B cell (primary cell): ENCODE data around the gene ASPSCR1. TPM values are rescaled to one million over a fixed set of nuclear protein-coding genes. Genes with fewer than 3 reads are reported as not detected.

Experiments
- ATAC-seq: fragments of 200-7000 bp; cut with Tn5 transposase; one replicate; pipeline ENCODE4 v1.10.0; 2021; ENCODE audit warnings: low read depth, mild to moderate bottlenecking, moderate number of reproducible peaks, moderate library complexity
- CTCF ChIA-PET: fragments of 350-600 bp; sonication (Branson Sonifier 250); formaldehyde crosslinking; loops from one replicate; lab custom pipeline; 2021; ENCODE audit warnings: antibody characterized with exemption, inconsistent platforms; lab: Charles Lee
- POLR2A ChIA-PET: fragments of 350-600 bp; sonication (Branson Sonifier 250); formaldehyde crosslinking; loops from one replicate; lab custom pipeline; 2021; ENCODE audit warnings: antibody characterized with exemption; lab: Charles Lee
- DNase-seq: peaks from one replicate; pipeline ENCODE4 v3.0.0; 2013
- H2AFZ ChIP-seq: 2 replicates; pipeline ENCODE4 v1.6.1; 2012; ENCODE audit warnings: mild to moderate bottlenecking, low read depth, low read length; ENCODE audit not compliant: insufficient read depth, poor library complexity, severe bottlenecking
- H3K27ac ChIP-seq, 2 donors: 1 replicate in 1 of 2; 2 replicates in 1 of 2; pipeline ENCODE4 v1.5.1; 2012 to 2013; ENCODE audit warnings: low read length in 2 of 2, mild to moderate bottlenecking in 2 of 2, moderate library complexity in 1 of 2
- H3K27me3 ChIP-seq, 4 experiments: fragments of 200-600 bp in 1 of 4; sonication (generic) in 1 of 4; replicated peaks in 1 of 4; 1 replicate in 2 of 4; 2 replicates in 2 of 4; pipeline versions ENCODE4 v1.6.1 to v1.7.0; 2013 to 2016; ENCODE audit warnings: low read length in 3 of 4, mild to moderate bottlenecking in 2 of 4, mixed read lengths in 1 of 4, moderate library complexity in 1 of 4; ENCODE audit not compliant: insufficient read depth in 4 of 4, control insufficient read depth in 3 of 4; ENCODE audit errors: control extremely low read depth in 1 of 4
- H3K36me3 ChIP-seq, 2 experiments: replicated peaks in 1 of 2; 1 replicate in 1 of 2; 2 replicates in 1 of 2; pipeline versions ENCODE4 v1.6.1 to v1.7.1; 2013; ENCODE audit warnings: low read length in 1 of 2; ENCODE audit not compliant: insufficient read depth in 2 of 2, control insufficient read depth in 1 of 2; ENCODE audit errors: control extremely low read depth in 1 of 2, extremely low read depth in 1 of 2
- H3K4me1 ChIP-seq, 2 donors: fragments of 200-600 bp in 1 of 2; sonication (generic) in 1 of 2; 1 replicate in 1 of 2; 2 replicates in 1 of 2; pipeline versions ENCODE4 v1.5.1 to v1.6.1; 2013 to 2017; ENCODE audit warnings: low read length in 2 of 2; ENCODE audit not compliant: control insufficient read depth in 2 of 2, insufficient read depth in 2 of 2
- H3K4me2 ChIP-seq: replicated peaks from 2 replicates; pipeline ENCODE3; 2012; ENCODE audit warnings: mild to moderate bottlenecking, low read depth, low read length; ENCODE audit not compliant: poor library complexity, severe bottlenecking
- H3K4me3 ChIP-seq, 5 experiments: fragments of 200-600 bp in 1 of 5; sonication (generic) in 1 of 5; 1 replicate in 3 of 5; 2 replicates in 2 of 5; pipeline versions ENCODE4 v1.5.1 to v1.7.0; 2011 to 2016; ENCODE audit warnings: low read length in 4 of 5, mild to moderate bottlenecking in 4 of 5, low read depth in 2 of 5, control low read depth in 1 of 5, moderate library complexity in 1 of 5; ENCODE audit not compliant: insufficient read depth in 1 of 5; ENCODE audit errors: control extremely low read depth in 1 of 5, extremely low read depth in 1 of 5
- H3K79me2 ChIP-seq: fragments of 200-600 bp; sonication (generic); one replicate; pipeline ENCODE4 v1.6.0; 2016; ENCODE audit warnings: low read length; ENCODE audit not compliant: control insufficient read depth, insufficient read depth
- H3K9ac ChIP-seq: fragments of 200-600 bp; sonication (generic); 2 replicates; pipeline ENCODE4 v1.6.1; 2017; ENCODE audit warnings: mild to moderate bottlenecking, low read length, moderate library complexity
- H3K9me3 ChIP-seq, 3 donors: one replicate each; pipeline versions ENCODE4 v1.6.1 to v1.7.1; 2013; ENCODE audit warnings: low read length in 2 of 3; ENCODE audit not compliant: control insufficient read depth in 2 of 3, insufficient read depth in 1 of 3; ENCODE audit errors: control extremely low read depth in 1 of 3
- H4K20me1 ChIP-seq: 2 replicates; pipeline ENCODE4 v1.6.0; 2012; ENCODE audit warnings: mild to moderate bottlenecking, low read length; ENCODE audit not compliant: insufficient read depth, control insufficient read depth, poor library complexity, severe bottlenecking
- H3K27ac Mint-ChIP-seq: one replicate; pipeline ENCODE4 v1.8.0; 2021; ENCODE audit warnings: mixed read lengths
- H3K27me3 Mint-ChIP-seq: one replicate; pipeline ENCODE4 v1.8.0; 2021; ENCODE audit warnings: mixed read lengths
- H3K4me1 Mint-ChIP-seq: one replicate; pipeline ENCODE4 v1.8.0; 2021; ENCODE audit warnings: mixed read lengths
- H3K4me3 Mint-ChIP-seq: one replicate; pipeline ENCODE4 v1.8.0; 2021; ENCODE audit warnings: mixed read lengths
- H3K9me3 Mint-ChIP-seq: one replicate; pipeline ENCODE4 v1.8.0; 2022; ENCODE audit warnings: mixed read lengths; ENCODE audit not compliant: insufficient read depth
- EZH2 ChIP-seq: IDR thresholded peaks from 2 replicates; pipeline ENCODE4 v1.6.1; 2012; ENCODE audit warnings: borderline replicate concordance, low read depth, mild to moderate bottlenecking, moderate library complexity, low read length; ENCODE audit not compliant: insufficient read depth, poor library complexity, severe bottlenecking
- WGBS: methylation state at CpG from one replicate; pipeline ENCODE4 v1.1.5; 2013; ENCODE audit warnings: missing lambda C conversion rate; ENCODE audit not compliant: insufficient coverage; 5-methylcytosine and 5-hydroxymethylcytosine counted together
- intact Hi-C: fragments of 100-400 bp; cut with micrococcal nuclease; formaldehyde crosslinking; loops from one replicate; pipeline ENCODE4 v1.10.0; 2022
- polyA plus RNA-seq: library from polyadenylated mRNA; depleted of rRNA; stranded (reverse); fragments of >200 nt; gene quantifications from 2 replicates; pipeline ENCODE4 v1.2.3, GENCODE V29; 2012
- total RNA-seq, 2 donors: library from RNA; stranded (reverse); fragments of 120-200 nt in 1 of 2; gene quantifications; 1 replicate in 1 of 2; 2 replicates in 1 of 2; pipeline versions ENCODE4 v1.2.3 to v1.2.4, GENCODE V29; 2013 to 2022
- TF ChIP-seq, protein P1 (sequence below): fragments of 200-600 bp; IDR thresholded peaks from one replicate; pipeline ENCODE4 v1.8.0; 2022; ENCODE audit warnings: antibody characterized with exemption, mild to moderate bottlenecking

ASPSCR1 gene
- total and polyA plus RNA-seq, 2 donors (not counting 1 experiment from before 2014, with no cell fraction given): 34.0 to 46.7 TPM

DNA sequence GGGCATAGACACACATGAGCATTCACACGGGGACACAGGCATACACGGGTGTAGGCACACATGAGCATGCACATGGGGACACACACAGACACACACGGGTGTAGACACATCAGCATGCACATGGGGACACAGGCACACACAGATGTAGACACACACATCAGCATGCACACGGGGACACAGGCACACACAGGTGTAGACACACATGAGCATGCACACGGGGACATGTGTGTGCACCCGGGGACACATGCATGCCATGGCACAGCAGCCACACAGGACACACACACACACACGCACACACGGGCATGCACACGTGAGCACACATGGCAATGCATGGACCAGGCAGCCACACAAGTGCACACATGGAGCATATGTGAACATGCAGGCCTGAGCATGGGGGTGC is 65.2 kb downstream of the ASPSCR1 start:
- no peak overlapping the region for H3K27ac Mint-ChIP-seq
- no peak for TF ChIP-seq EZH2
- TF ChIP-seq, protein P1, sequence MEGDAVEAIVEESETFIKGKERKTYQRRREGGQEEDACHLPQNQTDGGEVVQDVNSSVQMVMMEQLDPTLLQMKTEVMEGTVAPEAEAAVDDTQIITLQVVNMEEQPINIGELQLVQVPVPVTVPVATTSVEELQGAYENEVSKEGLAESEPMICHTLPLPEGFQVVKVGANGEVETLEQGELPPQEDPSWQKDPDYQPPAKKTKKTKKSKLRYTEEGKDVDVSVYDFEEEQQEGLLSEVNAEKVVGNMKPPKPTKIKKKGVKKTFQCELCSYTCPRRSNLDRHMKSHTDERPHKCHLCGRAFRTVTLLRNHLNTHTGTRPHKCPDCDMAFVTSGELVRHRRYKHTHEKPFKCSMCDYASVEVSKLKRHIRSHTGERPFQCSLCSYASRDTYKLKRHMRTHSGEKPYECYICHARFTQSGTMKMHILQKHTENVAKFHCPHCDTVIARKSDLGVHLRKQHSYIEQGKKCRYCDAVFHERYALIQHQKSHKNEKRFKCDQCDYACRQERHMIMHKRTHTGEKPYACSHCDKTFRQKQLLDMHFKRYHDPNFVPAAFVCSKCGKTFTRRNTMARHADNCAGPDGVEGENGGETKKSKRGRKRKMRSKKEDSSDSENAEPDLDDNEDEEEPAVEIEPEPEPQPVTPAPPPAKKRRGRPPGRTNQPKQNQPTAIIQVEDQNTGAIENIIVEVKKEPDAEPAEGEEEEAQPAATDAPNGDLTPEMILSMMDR: no peak
- WGBS: 96% methylated on average over 9 of the region's 9 CpGs
- POLR2A ChIA-PET: no interaction called here
- Histone ChIP-seq H3K27ac (no peak overlapping the region), H3K79me2 (no peaks in the 10 kb centered on the region), H3K4me3 (no peak overlapping the region), H4K20me1 (no peaks in the 10 kb centered on the region), H3K9me3 (peaks cover 0 to 2% (median 0%) of the 10 kb centered on the region in 3 donors), H3K9ac (no peak overlapping the region), H3K36me3 (no peaks in the 10 kb centered on the region), H3K4me1 (peaks cover 5 to 6% of the 10 kb centered on the region in 2 donors), H3K4me2 (no peak overlapping the region), H3K27me3 (no peaks in the 10 kb centered on the region), H2AFZ (no peak overlapping the region)
- no peaks in the 10 kb centered on the region for H3K9me3 Mint-ChIP-seq
- CTCF ChIA-PET: no interaction called here
- H3K27me3 Mint-ChIP-seq: no peaks in the 10 kb centered on the region
- peaks cover 11% of the 10 kb centered on the region for H3K4me1 Mint-ChIP-seq
- ATAC-seq (no peak), DNase-seq (no peak)
- intact Hi-C loops: no loop called here
- no peak overlapping the region for H3K4me3 Mint-ChIP-seq

DNA sequence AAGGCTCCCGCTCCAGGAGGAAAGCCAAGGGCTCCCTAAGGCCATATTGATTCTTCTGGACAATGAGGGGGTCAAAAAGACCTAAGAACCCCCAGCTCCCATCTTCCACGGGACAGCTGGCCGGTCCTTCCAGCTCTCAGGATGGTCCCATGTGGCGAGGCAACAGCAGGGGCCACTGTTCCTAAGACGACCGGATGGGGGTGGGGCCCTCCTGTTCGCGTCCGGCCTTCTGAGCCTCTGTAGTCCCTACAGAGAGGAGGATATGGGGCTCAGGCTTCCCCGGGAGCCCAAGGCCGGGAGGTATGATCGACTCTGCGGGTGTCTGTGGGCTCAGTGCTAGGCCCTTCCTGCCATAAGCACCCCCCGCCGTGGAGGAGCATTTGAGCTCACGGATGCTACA is 66.1 kb downstream of the ASPSCR1 start:
- Mint-ChIP-seq H3K27ac (no peak overlapping the region), H3K27me3 (no peaks in the 10 kb centered on the region), H3K4me1 (peaks cover 7% of the 10 kb centered on the region), H3K4me3 (no peak overlapping the region), H3K9me3 (no peaks in the 10 kb centered on the region)
- no peak for DNase-seq
- no peak for ATAC-seq
- POLR2A ChIA-PET: no interaction called here
- Histone ChIP-seq H3K36me3 (peaks cover 0 to 1% of the 10 kb centered on the region in 2 experiments), H3K9ac (no peak overlapping the region), H3K4me2 (no peak overlapping the region), H3K4me3 (no peak overlapping the region), H3K27ac (no peak overlapping the region), H4K20me1 (no peaks in the 10 kb centered on the region), H3K4me1 (no peaks in the 10 kb centered on the region), H3K79me2 (no peaks in the 10 kb centered on the region), H3K27me3 (no peaks in the 10 kb centered on the region), H3K9me3 (no peaks in the 10 kb centered on the region), H2AFZ (no peak overlapping the region)
- WGBS: 91% methylated on average over 13 of the region's 16 CpGs
- CTCF ChIA-PET: interaction anchor here (1.0 kb wide), 1 partner anchor 111 kb away, joined by 3 read pairs; no protein-coding TSS in a partner anchor
- intact Hi-C loops: no loop called here
- no peak for TF ChIP-seq EZH2
- TF ChIP-seq, protein P1: no peak
